ENCODE measurements around the gene DENND2A.

Gene DENND2A

GRCh38 chr7:140539461-140539860 is 101.2 kb downstream of the DENND2A start:
- TF ChIP-seq SPI1 (IDR thresholded peaks at IDR 0.05; ENCODE audit: borderline replicate concordance, low read depth) (no peak), POLR2AphosphoS5 (IDR thresholded peaks at IDR 0.05; ENCODE audit: low read depth) (no peak), CTCF (IDR thresholded peaks at IDR 0.05; ENCODE audit: insufficient read depth, low read length) (no peak), REST (IDR thresholded peaks at IDR 0.05; ENCODE audit: insufficient replicate concordance, low read depth) (no peak), GABPA (IDR thresholded peaks at IDR 0.05; ENCODE audit: low read depth) (no peak)
- DNase-seq (ENCODE audit: low read depth in 1 of 2, low spot score in 1 of 2): no peak

DNA sequence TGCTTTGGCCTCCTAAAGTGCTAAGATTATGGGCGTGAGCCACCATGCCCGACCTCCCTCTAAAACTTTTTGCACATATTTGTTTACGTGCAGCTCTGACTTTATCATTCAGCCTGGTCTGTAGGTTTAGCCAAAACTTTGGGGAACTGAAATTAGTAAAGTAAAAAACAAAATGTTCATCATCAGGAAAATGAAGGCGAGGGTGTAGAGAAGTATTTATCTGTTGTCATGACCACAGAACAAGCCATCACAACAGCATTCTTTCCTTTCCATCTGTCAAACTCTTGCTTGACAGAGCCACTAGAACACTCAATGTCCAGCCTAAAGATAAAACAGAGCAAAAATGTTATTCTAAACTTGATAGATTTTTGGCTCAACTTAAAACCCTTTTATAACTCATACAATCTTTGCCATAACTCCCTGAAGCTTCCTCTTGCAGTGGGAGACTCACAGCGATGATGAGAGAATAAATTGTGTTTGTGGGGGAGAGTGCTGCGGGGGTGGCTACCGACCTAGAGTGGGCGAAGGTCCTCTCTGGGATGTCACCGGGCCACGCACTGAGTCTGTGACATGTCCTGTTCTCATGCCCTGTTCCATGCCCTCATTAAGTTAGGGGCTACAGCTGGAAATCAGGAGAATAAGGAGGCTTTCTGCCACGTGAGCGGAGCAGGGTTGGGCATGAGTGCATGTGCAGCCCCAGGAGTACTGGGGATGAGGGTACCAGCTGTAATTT is 102.7 kb downstream of the DENND2A start:
- DNase-seq (ENCODE audit: low read depth in 1 of 2, low spot score in 1 of 2): no peak
- no peak for TF ChIP-seq POLR2AphosphoS5 (IDR thresholded peaks at IDR 0.05; ENCODE audit: low read depth)
- no peak for TF ChIP-seq SPI1 (IDR thresholded peaks at IDR 0.05; ENCODE audit: borderline replicate concordance, low read depth)
- no peak for TF ChIP-seq REST (IDR thresholded peaks at IDR 0.05; ENCODE audit: insufficient replicate concordance, low read depth)
- no peak for TF ChIP-seq CTCF (IDR thresholded peaks at IDR 0.05; ENCODE audit: insufficient read depth, low read length)
- TF ChIP-seq GABPA (IDR thresholded peaks at IDR 0.05; ENCODE audit: low read depth): no peak
- no peaks in the 10 kb centered on the region for H3K27me3 ChIP-seq (ENCODE audit: insufficient read depth, poor library complexity, severe bottlenecking)
- no peak overlapping the region for H3K27ac ChIP-seq (replicated peaks)
- H3K4me3 ChIP-seq (replicated peaks; ENCODE audit: insufficient read depth, low read length): no peak overlapping the region

More at GRCh38 chr7:140539461-140539860, 101.2 kb downstream of the DENND2A start:
- Histone ChIP-seq H3K4me3 (replicated peaks; ENCODE audit: insufficient read depth, low read length) (no peak overlapping the region), H3K27ac (replicated peaks) (no peak overlapping the region), H3K27me3 (ENCODE audit: insufficient read depth, poor library complexity, severe bottlenecking) (no peaks in the 10 kb centered on the region)

GRCh38 chr7:140534743-140535142 is 105.9 kb downstream of the DENND2A start:
- no peak for TF ChIP-seq CTCF (IDR thresholded peaks at IDR 0.05; ENCODE audit: insufficient read depth, low read length)
- no peak for TF ChIP-seq REST (IDR thresholded peaks at IDR 0.05; ENCODE audit: insufficient replicate concordance, low read depth)
- TF ChIP-seq SPI1 (IDR thresholded peaks at IDR 0.05; ENCODE audit: borderline replicate concordance, low read depth): no peak
- TF ChIP-seq POLR2AphosphoS5 (IDR thresholded peaks at IDR 0.05; ENCODE audit: low read depth): no peak
- TF ChIP-seq GABPA (IDR thresholded peaks at IDR 0.05; ENCODE audit: low read depth): no peak
- DNase-seq (ENCODE audit: low read depth in 1 of 2, low spot score in 1 of 2): no peak
- Histone ChIP-seq H3K4me3 (replicated peaks; ENCODE audit: insufficient read depth, low read length) (no peak overlapping the region), H3K27ac (replicated peaks) (no peak overlapping the region), H3K27me3 (ENCODE audit: insufficient read depth, poor library complexity, severe bottlenecking) (peaks cover 2% of the 10 kb centered on the region)

Measured in HL-60 (cell line).